SKM-1 treated with dmso at 0.1 percent for 144 hours (cell line): Measurements from ENCODE around the gene MCM7.

Experiments used
- DNase-seq: peaks from one replicate; lab custom pipeline; 2025; ENCODE audit not compliant: unreplicated experiment; lab: John Stamatoyannopoulos, UW

Gene MCM7

DNA sequence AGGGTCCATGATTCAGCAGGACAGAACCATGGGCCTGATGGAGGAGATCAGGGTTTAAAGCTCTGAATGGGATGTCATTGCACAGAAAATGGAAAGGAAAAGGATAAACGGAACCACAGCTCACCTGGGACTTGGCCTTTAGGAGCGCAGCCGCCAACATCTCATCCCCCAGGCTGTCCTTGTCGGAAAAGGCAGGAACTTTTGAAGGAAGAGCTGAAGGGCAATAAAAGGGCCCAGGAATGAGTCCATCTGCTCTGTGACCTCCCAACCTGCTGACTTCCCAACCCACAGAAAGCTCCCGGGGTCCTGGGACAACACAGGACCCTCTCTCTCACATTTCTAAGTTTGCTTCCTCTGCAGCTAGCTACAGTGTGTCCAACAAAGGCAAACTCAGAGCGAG is 25.8 kb downstream of the MCM7 start:
- no peak for DNase-seq

DNA sequence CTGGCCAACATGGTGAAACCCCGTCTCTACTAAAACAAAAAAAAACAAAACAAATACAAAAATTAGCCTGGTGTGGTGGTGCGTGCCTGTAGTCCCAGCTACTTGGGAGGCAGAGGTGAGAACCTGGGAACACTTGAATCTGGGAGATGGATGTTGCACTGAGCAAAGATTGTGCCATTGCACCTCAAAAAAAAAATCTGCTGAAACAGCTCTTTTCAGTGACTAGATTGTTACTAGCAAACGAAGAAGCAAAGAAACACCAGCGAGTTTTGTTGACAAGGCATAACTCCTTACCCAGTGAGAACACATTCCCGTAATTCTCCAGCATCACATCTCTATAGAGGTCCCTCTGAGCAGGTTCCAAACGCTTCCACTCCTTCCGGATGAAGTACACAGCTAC is 26.4 kb downstream of the MCM7 start:
- DNase-seq, result no peak

DNA sequence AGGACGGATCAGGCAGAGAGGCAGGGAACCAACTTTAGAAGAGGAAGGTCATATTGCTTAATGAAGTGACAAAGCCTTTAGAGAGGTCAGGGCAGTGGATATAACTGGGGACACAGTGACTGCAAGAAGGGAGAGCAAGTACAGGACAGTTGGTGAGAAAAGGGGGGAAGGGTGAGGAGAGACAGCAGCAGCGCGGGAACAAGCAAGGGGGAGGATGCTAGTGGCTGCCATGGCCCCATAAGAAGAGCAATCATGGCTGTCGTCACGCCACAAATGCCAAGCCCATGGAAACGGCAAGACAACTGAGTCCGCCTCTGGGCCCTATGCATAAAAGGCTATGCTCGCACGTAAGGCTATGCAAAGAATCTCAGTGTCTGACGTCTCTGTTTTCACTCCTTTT is 28.7 kb downstream of the MCM7 start:
- no peak for DNase-seq

DNA sequence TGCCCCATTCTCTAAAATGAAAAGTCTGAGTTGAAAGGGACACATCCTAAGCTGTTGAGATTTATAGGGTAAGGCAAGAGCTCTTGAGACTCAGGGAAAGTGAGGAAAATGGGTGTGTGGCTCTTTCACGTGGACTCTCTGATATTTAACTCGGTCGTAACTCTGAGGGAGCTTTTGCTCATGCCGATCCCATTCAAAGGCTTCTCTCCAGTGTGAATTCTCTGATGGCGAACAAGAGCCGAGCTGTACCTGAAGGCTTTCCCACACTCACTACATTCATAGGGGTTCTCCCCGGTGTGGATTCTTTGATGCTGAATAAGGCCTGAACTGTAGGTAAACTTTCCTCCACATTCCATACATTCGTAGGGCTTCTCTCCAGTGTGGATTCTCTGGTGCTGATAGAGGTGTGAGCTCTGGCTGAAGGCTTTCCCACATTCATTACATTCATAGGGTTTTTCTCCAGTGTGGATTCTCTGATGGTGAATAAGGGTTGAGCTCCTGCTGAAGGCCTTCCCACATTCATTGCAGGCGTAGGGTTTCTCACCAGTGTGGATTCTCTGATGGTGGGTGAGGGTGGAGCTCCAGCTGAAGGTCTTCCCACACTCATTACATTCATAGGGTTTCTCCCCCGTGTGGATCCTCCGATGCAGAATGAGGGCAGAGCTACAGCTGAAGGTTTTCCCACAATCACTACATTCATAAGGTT is 30.0 kb downstream of the MCM7 start:
- no peak for DNase-seq

DNA sequence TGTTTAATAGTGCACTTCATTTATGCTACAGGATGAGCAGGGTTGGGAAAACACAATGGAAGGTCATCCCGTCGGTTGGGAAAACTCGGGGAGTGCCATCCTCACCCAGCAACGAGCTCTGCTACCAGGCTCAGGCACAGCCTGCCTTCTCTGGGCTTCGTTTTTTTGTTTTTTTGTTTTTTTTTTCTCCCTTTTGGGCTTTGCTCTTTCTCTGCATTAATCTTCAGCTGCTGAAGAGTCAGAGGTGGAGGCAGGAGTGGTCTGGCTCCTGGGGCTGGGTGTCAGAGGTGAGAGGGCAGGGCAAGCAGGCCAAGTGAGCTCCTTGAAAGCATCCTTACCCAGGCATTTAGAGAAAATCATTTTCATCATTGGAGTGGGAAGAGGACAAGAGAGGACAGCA is 31.2 kb downstream of the MCM7 start:
- DNase-seq, result no peak

DNA sequence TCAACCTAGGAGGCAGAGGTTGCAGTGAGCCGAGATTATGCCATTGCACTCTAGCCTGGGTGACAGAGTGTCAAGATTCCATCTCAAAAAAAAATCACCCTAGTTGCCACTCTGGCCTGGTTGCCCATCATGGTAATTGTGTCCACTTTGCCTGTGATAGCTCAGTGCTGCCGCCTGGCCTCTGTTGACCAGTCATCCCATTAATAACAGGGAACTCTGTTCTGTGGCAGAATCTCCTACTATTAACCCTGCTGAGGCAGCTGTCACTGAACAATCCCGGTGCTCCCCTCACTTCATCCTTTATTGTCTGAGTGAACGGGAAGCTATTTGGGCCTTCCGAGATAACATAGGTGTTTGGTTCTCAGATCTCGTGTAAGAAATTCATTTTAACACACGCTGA is 34.2 kb downstream of the MCM7 start:
- DNase-seq, result no peak

DNA sequence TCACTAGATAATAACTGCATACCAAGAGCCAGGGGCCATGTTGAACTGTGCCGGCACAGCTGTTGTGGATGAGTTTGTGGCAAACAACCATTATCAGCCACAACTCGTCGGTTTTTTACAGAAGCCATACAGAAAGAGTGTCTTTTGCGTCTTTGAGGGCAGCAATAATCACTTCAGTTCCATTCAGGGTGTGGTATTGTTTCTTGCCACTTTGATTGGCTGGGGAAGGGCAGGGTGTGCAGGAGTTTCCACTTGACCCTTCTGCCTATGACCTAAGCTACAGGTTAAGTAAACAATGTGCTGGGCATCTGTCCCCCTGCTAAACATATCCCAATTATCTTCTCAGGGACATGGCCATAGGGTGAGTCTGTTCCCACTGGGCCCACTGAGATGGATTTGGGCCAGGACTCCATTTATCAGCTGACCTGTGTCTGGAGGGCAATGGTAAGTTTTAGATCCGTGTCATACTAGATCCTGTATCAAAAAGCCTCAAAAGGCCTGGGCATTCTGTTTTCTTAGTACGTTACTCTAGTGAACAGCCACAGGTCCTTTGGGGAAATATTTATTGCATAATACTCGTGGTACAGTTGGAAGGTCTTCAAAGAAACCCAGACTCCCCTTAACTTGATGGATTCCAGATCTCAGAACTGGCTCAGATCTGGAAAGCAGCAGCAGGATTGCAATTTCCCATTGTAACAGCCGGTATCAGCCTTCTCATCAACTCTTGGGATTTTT is 35.6 kb downstream of the MCM7 start:
- no peak for DNase-seq

DNA sequence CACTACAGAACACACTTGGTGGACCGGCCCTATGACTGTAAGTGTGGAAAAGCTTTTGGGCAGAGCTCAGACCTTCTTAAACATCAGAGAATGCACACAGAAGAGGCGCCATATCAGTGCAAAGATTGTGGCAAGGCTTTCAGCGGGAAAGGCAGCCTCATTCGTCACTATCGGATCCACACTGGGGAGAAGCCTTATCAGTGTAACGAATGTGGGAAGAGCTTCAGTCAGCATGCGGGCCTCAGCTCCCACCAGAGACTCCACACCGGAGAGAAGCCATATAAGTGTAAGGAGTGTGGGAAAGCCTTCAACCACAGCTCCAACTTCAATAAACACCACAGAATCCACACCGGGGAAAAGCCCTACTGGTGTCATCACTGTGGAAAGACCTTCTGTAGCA is 37.0 kb downstream of the MCM7 start:
- DNase-seq, result no peak

DNA sequence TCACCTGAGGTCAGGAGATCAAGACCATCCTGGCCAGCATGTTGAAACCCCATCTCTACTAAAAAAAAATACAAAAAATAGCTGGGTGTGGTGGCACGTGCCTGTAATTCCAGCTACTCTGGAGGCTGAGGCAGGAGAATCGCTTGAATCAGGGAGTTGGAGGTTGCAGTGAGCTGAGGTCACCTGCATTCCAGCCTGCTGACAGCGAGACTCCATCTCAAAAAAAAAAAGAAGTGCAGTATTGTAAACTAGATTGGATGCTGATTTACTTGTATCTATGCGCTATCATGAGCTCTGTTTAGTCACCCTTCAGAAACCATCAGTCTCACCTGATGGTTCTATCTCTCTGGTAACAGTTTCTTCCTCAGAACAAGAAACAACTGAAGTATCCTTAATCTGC is 37.8 kb downstream of the MCM7 start:
- no peak for DNase-seq

DNA sequence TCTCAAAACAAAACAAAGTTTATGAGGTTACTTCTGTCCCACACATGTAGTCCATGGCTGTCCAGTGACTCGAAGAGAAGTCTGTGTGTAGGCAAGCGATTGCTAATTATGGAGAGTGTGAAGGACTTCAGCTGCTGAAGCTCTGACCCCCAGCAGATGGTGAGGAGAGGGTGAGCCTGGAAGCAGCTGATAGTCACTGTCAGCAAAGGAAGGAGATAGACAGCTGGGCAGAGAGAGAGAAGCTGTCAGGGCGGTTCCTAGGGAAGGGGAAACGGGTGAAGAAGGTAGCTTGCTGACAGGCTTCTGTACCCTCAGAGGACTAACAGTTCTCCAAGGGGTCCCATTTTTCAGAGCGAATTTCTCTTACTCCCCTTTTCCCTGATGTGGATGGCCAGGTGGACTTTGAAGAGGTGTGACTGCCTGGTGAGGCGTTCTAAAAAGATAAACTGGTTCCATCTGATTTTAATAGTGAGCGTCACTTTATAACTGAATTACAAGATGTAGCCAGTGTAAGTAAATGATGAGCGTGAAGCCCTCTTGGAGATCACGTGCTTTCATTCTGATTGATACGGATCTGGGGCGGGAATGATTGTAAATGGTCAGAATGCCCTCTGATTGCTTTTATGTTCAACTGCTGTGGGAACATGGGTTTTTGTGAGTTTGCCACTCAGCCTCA is 39.5 kb downstream of the MCM7 start:
- DNase-seq, result no peak

DNA sequence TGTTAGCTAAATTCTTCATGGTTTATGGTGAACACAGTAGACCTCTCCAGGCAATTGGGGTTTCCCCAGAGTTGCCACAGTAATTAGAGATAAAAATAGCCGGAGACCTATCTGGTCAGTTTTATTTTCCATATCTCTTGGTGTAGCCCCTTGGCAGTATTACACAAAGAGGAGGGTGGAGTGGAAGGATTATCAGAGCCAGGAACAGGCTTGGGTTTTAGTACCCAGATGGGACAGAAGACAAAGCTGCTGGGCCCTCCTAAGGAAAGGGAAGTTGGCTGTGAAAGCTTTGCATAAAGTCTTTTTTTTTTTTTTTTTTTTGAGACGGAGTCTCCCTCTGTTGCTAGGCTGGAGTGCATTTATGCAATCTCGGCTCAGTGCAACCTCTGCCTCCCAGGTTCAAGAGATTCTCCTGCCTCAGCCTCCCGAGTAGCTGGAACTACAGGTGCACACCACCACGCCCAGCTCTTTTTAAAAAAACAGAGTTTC is 41.9 kb downstream of the MCM7 start:
- no peak for DNase-seq

DNA sequence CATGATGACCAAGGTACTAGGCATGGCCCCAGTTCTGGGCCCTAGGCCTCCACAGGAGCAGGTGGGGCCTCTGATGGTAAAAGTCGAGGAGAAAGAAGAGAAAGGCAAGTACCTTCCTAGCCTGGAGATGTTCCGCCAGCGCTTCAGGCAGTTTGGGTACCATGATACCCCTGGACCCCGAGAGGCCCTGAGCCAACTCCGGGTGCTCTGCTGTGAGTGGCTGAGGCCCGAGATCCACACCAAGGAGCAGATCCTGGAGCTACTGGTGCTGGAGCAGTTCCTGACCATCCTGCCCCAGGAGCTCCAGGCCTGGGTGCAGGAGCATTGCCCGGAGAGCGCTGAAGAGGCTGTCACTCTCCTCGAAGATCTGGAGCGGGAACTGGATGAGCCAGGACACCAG is 44.2 kb downstream of the MCM7 start:
- no peak for DNase-seq

DNA sequence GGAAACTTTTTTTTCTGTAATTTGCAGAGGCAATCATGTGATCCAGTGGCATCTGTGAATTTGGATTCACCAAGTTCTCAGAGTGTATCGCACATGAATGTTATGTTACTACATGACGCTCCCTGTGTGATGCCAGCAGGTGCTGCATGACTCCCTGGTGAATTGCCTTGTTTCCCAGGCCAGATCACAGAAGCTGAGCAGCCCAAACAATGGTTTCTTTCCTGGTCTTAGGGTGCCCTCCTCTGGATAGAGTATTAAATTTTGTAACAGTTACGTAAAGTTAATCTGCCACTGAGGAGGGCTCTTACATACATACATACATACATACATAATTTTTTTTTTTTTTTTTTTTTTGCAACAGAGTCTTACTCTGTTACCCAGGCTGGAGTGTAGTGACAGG is 48.0 kb downstream of the MCM7 start:
- DNase-seq, result peak; percentile 8

DNA sequence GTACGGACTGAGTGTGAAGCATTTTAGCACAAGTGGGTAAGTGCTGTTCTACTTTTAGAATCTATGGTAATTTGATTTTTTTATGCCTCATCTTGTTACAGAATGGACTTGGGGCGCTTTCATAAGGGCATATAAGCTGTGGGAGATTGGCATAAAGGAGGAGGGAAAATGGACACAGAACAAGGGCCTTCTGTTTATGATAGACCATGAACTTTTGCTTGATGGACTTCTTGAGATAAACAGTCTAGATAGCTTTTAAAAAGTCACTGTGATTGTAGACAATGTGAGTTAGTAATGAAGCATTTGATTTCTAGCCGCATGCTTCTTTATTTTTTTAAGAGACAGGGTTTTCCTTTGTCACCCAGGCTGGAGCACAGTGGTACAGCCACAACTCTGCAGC is 49.6 kb downstream of the MCM7 start:
- DNase-seq, result no peak

DNA sequence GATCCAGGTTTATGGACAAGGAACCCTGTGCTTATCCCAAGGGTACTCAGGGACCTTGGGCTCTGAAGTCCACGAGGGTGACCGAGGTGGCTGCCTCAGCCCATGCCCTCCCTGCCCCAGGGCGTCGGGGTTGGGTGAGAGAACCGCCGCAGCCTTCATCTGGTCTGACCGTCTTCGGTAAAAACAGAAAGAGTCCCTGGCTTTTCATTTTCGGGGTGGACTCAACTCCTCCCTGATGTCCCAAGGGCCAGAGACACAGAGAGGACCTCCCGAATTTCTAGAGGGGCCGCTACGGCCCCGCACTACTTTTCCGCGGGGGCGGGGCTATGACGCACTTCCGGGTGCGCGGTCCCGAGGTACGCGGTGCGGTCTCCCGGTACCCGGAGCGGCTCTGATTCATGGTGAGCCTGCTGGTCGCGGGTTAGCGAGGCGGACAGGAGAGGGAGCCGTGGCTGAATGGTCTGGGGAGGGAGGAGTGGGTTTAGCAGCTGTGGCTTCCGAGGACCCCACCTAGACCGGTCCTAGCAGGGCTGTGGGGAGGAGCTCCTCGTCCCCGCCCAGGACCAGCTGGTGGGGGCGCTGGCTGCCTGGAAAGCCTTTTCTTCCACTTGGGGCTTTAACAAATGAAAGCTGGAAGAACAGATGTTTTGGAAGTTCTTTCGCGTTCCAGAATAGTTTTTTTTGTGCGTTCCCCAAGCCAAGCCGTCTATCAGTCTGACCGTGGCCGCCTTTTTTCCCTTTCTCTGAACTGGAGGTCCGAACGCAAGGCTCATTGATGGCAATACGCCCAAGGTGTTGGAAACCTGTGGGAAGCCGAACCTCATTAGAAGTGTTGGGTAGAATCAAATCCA is 51.5 kb downstream of the MCM7 start, which contains the start of gene ZSCAN21:
Gene ZSCAN21, plus strand, starts transcription at position 334 of the 851 bp plus-strand sequence. CDS start 7,233 bp downstream, outside the sequence.
- DNase-seq, result peak; percentile 30

DNA sequence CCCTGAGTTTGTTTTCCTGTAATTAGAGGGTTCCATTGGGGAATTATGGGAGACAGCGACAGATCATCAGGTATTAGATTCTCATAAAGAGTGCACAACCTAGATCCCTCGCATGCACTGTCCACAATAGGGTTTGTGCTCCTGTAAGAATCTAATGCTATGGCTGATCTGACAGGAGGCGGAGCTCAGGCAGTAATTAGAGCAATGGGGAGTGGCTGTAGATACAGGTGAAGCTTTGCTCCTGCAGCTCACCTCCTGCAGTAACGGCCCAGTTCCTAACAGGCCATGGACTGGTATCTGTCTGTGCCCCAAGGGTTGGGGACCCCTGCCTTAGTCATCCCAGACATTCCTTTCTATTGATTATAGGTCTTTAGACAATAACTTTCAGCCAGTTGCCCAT is 52.5 kb downstream of the MCM7 start:
- no peak for DNase-seq

DNA sequence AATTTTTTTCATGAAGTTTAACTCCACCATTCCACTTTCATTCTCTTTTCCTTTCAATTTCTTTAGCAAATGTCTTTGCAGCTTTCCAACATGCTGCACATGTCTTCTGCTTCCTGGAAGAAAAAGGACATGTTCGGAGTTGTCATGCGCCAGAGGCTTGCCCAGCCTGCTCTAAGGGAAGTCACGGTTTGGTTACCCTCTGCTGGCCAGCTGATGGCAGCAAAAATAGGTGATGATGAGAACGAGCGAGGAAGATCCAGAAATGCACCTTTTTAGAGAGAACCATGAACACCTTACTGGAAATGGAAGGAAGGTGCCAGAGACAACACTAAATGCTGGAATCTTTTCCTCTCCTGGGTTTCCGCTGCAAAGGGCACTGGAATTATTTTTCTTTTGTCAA is 56.5 kb downstream of the MCM7 start:
- no peak for DNase-seq
